VCaP (cell line): ENCODE data around the gene EHD1.

Experiments
- H3K27ac ChIP-seq: fragments of 450-650 bp; 2 replicates; pipeline ENCODE4 v1.5.1; 2017
- TF ChIP-seq, protein P1 (sequence below): fragments of 450-650 bp; conservative IDR thresholded peaks from 2 replicates; pipeline ENCODE4 v1.5.1; 2017; ENCODE audit warnings: mild to moderate bottlenecking, moderate library complexity

The EHD1 gene

DNA sequence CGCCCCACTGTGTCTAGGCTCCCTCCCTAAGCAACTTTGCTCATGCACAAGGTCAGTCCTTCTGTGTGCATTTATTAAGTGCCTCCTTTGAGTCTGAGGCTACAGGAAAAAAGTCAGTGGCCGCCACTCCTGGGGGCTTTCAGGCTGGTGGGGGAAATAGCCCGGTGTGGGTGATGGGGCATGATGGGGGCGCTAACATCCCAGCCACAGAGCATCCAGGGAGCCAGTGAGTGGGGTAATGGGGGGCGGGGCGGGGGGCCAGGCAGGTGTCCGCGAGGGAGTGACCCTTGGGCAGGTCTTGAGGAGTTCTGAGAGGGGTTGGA, 9.9 kb upstream of the EHD1 start:
- TF ChIP-seq, protein P1, sequence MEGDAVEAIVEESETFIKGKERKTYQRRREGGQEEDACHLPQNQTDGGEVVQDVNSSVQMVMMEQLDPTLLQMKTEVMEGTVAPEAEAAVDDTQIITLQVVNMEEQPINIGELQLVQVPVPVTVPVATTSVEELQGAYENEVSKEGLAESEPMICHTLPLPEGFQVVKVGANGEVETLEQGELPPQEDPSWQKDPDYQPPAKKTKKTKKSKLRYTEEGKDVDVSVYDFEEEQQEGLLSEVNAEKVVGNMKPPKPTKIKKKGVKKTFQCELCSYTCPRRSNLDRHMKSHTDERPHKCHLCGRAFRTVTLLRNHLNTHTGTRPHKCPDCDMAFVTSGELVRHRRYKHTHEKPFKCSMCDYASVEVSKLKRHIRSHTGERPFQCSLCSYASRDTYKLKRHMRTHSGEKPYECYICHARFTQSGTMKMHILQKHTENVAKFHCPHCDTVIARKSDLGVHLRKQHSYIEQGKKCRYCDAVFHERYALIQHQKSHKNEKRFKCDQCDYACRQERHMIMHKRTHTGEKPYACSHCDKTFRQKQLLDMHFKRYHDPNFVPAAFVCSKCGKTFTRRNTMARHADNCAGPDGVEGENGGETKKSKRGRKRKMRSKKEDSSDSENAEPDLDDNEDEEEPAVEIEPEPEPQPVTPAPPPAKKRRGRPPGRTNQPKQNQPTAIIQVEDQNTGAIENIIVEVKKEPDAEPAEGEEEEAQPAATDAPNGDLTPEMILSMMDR = no peak
- H3K27ac ChIP-seq = no peak overlapping the region

DNA sequence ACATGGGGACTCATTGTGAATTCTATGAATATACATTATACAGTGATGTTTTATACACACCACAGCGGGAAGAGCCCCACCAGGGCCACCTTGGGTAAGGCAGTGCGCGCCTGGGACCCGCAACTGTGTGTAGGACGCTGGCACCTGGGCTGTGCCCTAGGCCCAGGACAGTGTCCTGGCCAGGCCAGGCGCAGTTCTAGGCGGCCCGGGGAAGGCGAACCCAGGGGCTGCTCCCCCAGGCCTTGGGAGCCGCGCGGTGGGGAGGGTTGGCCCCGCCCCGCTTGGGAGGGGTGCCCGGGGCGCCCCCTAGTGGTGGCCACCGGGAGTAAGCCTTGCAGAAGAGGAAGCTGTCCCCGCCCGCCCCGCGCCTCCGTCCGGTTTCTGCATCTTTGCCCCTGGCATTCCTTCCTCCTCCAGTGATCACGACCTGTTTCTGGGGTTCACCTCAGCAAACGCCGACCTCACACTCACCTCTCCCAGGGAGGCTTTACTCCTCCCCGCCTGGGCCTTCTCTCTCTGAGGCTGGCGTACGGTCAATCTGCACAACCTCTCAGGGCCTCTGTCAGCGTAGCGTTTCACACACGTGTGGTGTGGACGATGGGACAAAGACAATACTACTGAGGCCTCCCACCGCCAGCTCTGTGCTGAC, 9.5 kb upstream of the EHD1 start:
- TF ChIP-seq, protein P1 = peak; percentile 98
- no peak overlapping the region for H3K27ac ChIP-seq

DNA sequence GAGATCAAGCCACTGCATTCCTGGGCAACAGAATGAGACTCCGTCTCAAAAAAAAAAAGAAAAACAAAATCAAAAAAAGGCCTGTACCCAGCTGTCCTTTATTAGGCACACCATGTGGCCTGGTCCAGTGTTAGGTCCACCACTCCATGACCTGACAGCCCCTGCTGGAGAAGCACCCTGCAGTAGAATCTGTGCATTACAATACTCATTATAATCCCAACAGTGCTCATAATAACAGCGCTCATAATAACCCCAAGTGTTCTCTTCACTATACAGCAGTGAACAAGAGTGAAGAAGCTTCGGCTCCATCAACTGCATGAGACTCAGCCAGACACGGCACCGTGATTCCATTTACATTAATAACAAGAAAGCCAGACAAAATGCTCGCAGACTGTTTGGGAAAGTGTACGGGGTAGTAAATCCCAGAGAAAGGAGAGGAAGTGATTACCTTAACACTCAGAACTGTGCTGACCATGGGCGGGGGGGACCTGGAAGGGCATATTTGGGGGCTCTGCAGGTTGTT, 8.9 kb upstream of the EHD1 start:
- H3K27ac ChIP-seq = no peak overlapping the region
- TF ChIP-seq, protein P1 = no peak

DNA sequence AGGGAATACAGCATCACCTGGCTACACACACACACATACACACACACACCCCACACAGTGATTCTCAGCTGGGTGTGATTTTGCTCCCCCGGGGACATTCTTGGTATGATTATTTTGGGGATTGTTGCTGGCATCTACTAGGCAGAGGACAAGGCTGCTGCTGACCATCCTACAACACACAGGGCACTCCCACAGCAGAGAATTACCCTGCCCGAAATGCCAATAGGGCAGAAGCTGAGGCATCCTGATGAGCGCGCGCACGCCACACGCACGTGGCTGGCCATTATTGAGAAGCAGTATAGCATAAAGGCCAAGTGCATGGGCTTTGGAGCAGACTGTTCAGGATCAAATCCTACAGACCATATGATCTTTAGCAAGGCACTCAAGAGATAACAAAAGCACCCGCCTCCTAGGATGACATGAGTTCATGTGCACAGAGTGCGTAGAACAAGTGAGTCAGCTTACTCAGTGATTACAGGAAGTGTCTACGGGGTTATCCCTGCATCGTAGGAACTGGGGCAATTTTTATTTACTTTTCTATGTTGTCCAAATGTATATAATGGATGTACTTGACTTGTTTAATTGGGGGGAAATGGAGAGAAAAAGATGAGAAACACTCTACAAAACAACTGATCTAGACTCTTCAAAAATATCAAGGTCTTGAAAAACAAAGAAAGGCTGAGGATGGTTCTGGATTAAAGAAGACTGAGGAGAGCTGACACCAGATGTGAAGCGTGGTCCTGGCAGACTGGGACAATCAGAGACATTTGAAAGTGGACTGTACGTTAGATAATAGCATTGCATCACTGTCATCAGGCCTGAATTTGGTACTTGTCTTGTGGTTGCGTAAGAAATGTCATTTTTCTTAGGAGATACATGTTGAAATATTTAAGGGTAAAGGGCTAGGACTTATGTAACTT, 7.2 kb upstream of the EHD1 start:
- TF ChIP-seq, protein P1 = no peak
- no peak overlapping the region for H3K27ac ChIP-seq

DNA sequence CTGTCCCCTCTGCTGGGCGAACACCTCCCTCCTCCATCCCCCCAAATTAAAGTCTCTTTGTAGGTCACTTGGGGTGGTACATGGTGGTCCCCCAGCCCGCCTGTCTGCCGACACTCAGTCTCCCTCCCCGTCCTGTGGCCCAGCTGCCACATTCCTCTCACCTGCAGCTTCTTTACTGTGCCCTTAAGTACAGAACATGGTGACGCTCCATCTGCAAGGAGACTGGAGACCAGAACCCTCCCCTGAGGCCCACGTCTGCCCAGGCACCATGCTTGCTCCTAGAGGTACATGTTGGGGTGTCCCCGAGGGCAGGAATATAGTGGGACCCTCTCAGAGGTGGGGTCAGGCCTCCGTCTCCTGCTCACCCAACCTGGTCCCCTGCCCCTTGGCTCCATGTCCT, 5.6 kb upstream of the EHD1 start:
- H3K27ac ChIP-seq = no peak overlapping the region
- TF ChIP-seq, protein P1 = no peak

DNA sequence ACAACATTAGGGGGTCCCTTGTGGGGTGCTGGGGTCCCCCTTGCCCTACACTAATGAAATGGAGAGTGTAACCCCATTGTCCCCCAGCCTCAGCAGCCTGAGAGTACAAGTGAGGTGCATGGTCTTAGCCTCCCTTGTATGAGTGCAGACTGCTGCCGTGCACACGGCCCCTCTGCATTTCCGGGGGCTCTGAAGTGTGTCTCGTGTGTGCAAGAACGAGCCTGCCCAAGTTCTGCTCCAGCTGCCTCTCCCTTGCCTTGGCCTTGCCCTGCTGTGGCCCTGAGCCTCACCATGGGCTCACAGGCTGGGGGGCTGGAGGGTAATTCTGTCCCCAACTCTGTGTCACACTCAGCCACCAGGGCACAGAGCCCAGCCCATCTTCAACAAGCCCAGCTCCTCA, 5.2 kb upstream of the EHD1 start:
- H3K27ac ChIP-seq = no peak overlapping the region
- TF ChIP-seq, protein P1 = no peak

DNA sequence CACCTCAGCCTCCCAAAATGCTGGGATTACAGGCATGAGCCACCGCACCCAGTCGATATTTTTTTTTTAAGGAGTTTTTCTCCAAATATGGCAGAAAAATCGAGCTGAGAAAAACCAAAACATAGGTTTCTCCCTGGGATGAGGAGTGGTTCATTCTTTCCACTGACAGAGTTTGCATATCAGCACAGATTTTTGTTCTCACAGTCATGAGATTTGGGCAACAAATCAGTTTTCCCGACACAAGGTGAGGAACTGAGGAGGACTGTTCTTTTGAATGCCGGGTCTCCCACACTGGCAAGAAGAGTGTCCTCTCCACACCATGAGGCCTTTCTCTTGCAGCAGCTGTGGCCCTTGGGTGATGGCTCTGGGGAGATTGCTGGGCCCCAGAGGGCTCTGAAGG, 3.8 kb upstream of the EHD1 start:
- no peak overlapping the region for H3K27ac ChIP-seq
- TF ChIP-seq, protein P1 = no peak
